ENCODE measurements around the gene MEIS2. TPM values are rescaled to one million over a fixed set of nuclear protein-coding genes. Genes with fewer than 3 reads are reported as not detected.

MEIS2 gene
- 9.0 to 11.3 TPM (median 9.8 TPM) in 5 replicates for total RNA-seq (2022; extraction: Qiagen RNA extraction)

GRCh38 chr15:37100109-37100965, at the start of gene MEIS2:
MEIS2 (minus strand) TSS chr15:37100549; CDS start chr15:37099466, 1,083 bp downstream.

